Tibial nerve (tissue), 4 donors: ENCODE measurements around the gene ATG14. TPM values are rescaled to one million over a fixed set of nuclear protein-coding genes. Genes with fewer than 3 reads are reported as not detected.

Experiments
- DNase-seq, 2 donors: peaks; one replicate each; pipeline ENCODE4 v3.0.0-alpha.2; 2019; ENCODE audit warnings: low spot score in 2 of 2
- H3K27ac ChIP-seq, 4 donors: fragments of 200-600 bp; sonication (generic) in 3 of 4; one replicate each; pipeline ENCODE4 v1.5.1; 2017 to 2019; ENCODE audit warnings: mild to moderate bottlenecking in 1 of 4
- H3K27me3 ChIP-seq, 2 donors: fragments of 200-600 bp; sonication (generic) in 1 of 2; one replicate each; pipeline versions ENCODE4 v1.5.1 to v1.6.0; 2017 to 2019
- H3K36me3 ChIP-seq, 3 donors: fragments of 200-600 bp; sonication (generic); one replicate each; pipeline ENCODE4 v1.5.1; 2018 to 2019
- H3K4me1 ChIP-seq, 4 donors: fragments of 200-600 bp; sonication (generic) in 3 of 4; one replicate each; pipeline ENCODE4 v1.5.1; 2017 to 2019
- H3K4me3 ChIP-seq, 4 donors: fragments of 200-600 bp; sonication (generic) in 3 of 4; one replicate each; pipeline ENCODE4 v1.5.1; 2017 to 2019; ENCODE audit warnings: mild to moderate bottlenecking in 1 of 4, moderate library complexity in 1 of 4
- H3K9me3 ChIP-seq, 4 donors: fragments of 200-600 bp; sonication (generic) in 3 of 4; one replicate each; pipeline ENCODE4 v1.5.1; 2017 to 2019
- CTCF ChIP-seq, 5 experiments: fragments of 200-600 bp in 3 of 5; fragments of 450-650 bp in 2 of 5; sonication (generic) in 3 of 5; IDR thresholded peaks; one replicate each; pipeline ENCODE4 v1.5.1; 2016 to 2019; ENCODE audit warnings: antibody characterized with exemption in 5 of 5, mild to moderate bottlenecking in 3 of 5, moderate library complexity in 2 of 5
- EP300 ChIP-seq, 2 donors: sonication (generic); formaldehyde crosslinking; IDR thresholded peaks; one replicate each; pipeline ENCODE4 v1.6.1; 2017; ENCODE audit warnings: antibody characterized with exemption in 2 of 2, mild to moderate bottlenecking in 1 of 2
- POLR2A ChIP-seq, 2 donors: fragments of 450-650 bp; IDR thresholded peaks; one replicate each; pipeline ENCODE4 v1.6.1; 2017; ENCODE audit warnings: antibody characterized with exemption in 2 of 2, mild to moderate bottlenecking in 2 of 2, moderate library complexity in 2 of 2
- WGBS, 2 donors: methylation state at CpG; one replicate each; pipeline ENCODE4 v1.1.5; 2018; 5-methylcytosine and 5-hydroxymethylcytosine counted together
- total RNA-seq, 4 donors: library from RNA; depleted of rRNA; stranded (reverse); fragments of >200 nt; gene quantifications; one replicate each; pipeline ENCODE4 v1.1.0, GENCODE V29; 2016

The ATG14 gene
- total RNA-seq, 4 donors from 2014 or later: 10.8 to 18.4 (median 14.7) TPM

GRCh38 chr14:55450124-55450523, 38.5 kb upstream of the ATG14 start:
- Histone ChIP-seq H3K27ac (no peak overlapping the region), H3K9me3 (no peaks in the 10 kb centered on the region), H3K4me3 (no peak overlapping the region), H3K36me3 (no peaks in the 10 kb centered on the region), H3K27me3 (no peaks in the 10 kb centered on the region), H3K4me1 (peaks cover 0 to 52% (median 8%) of the 10 kb centered on the region in 4 donors)
- DNase-seq: no peak
- WGBS, 2 donors: 66 to 76% methylated on average over 2 of the region's 2 CpGs
- no peak for TF ChIP-seq EP300 (IDR thresholded peaks at IDR 0.05)
- no peak for TF ChIP-seq CTCF (IDR thresholded peaks at IDR 0.05)
- TF ChIP-seq POLR2A (IDR thresholded peaks at IDR 0.05): no peak

GRCh38 chr14:55449116-55449515, 37.5 kb upstream of the ATG14 start:
- Histone ChIP-seq H3K27me3 (no peaks in the 10 kb centered on the region), H3K4me3 (no peak overlapping the region), H3K27ac (no peak overlapping the region), H3K9me3 (no peaks in the 10 kb centered on the region), H3K4me1 (peaks cover 0 to 42% (median 3%) of the 10 kb centered on the region in 4 donors), H3K36me3 (no peaks in the 10 kb centered on the region)
- no peak for DNase-seq
- TF ChIP-seq POLR2A (IDR thresholded peaks at IDR 0.05) (no peak), CTCF (IDR thresholded peaks at IDR 0.05) (no peak), EP300 (IDR thresholded peaks at IDR 0.05) (no peak)
- 62 to 75% methylated on average over 3 of the region's 3 CpGs for WGBS, 2 donors

GRCh38 chr14:55448141-55448614, 36.5 kb upstream of the ATG14 start:
- 10 to 31% methylated on average over 3 of the region's 3 CpGs for WGBS, 2 donors
- Histone ChIP-seq H3K4me3 (no peak overlapping the region), H3K27ac (peak overlapping the region in 1 of 4 donors; percentile 29), H3K36me3 (no peaks in the 10 kb centered on the region), H3K9me3 (no peaks in the 10 kb centered on the region), H3K27me3 (no peaks in the 10 kb centered on the region), H3K4me1 (peaks cover 0 to 32% (median 0%) of the 10 kb centered on the region in 4 donors)
- TF ChIP-seq EP300 (IDR thresholded peaks at IDR 0.05): peak in 1 of 2 donors; percentile 39
- TF ChIP-seq CTCF (IDR thresholded peaks at IDR 0.05): no peak
- peak in 1 of 2 donors; percentile 40 for DNase-seq

- WGBS, 2 donors: 51 to 54% methylated on average over 2 of the region's 2 CpGs
Measured at GRCh38 chr14:55446833-55447232, 35.2 kb upstream of the ATG14 start.

More at GRCh38 chr14:55446833-55447232, 35.2 kb upstream of the ATG14 start:
- DNase-seq: no peak
- TF ChIP-seq POLR2A (IDR thresholded peaks at IDR 0.05) (no peak), EP300 (IDR thresholded peaks at IDR 0.05) (no peak), CTCF (IDR thresholded peaks at IDR 0.05) (no peak)
- peaks cover 0 to 30% (median 0%) of the 10 kb centered on the region in 4 donors for H3K4me1 ChIP-seq
- H3K9me3 ChIP-seq: no peaks in the 10 kb centered on the region
- no peaks in the 10 kb centered on the region for H3K27me3 ChIP-seq
- H3K27ac ChIP-seq: peak overlapping the region in 1 of 4 donors; percentile 13
- H3K36me3 ChIP-seq: no peaks in the 10 kb centered on the region
- no peak overlapping the region for H3K4me3 ChIP-seq
